ENCODE results near the gene ST3GAL3.
A peak's percentile ranks its signal among the peaks of the same experiment; 100 is the strongest.

The ST3GAL3 gene

GRCh38 chr1:43864111-43865045 lies 157.0 kb downstream of the ST3GAL3 start:
- Mint-ChIP-seq H3K4me1 (ENCODE audit: low read depth) (peaks cover 32% of the 10 kb centered on the region), H3K36me3 (ENCODE audit: low read depth) (peaks cover 8% of the 10 kb centered on the region), H3K27me3 (no peaks in the 10 kb centered on the region), H3K4me3 (no peak overlapping the region), H3K27ac (no peak overlapping the region), H3K9me3 (no peaks in the 10 kb centered on the region)
- DNase-seq = no peak

- no peak overlapping the region for H3K27ac Mint-ChIP-seq
- peaks cover 5% of the 10 kb centered on the region for H3K36me3 Mint-ChIP-seq (ENCODE audit: low read depth)
- H3K27me3 Mint-ChIP-seq = no peaks in the 10 kb centered on the region
- DNase-seq = no peak
- no peaks in the 10 kb centered on the region for H3K9me3 Mint-ChIP-seq
- H3K4me3 Mint-ChIP-seq = no peak overlapping the region
- peaks cover 32% of the 10 kb centered on the region for H3K4me1 Mint-ChIP-seq (ENCODE audit: low read depth)
These were observed 158.9 kb downstream of the ST3GAL3 start for GRCh38 chr1:43866201-43866600.

GRCh38 chr1:43867976-43868740 lies 160.8 kb downstream of the ST3GAL3 start:
- no peaks in the 10 kb centered on the region for H3K27me3 Mint-ChIP-seq
- H3K4me1 Mint-ChIP-seq (ENCODE audit: low read depth) = peaks cover 32% of the 10 kb centered on the region

GRCh38 chr1:43868741-43869067 lies 161.4 kb downstream of the ST3GAL3 start:
- Mint-ChIP-seq H3K27ac (no peak overlapping the region), H3K36me3 (ENCODE audit: low read depth) (no peaks in the 10 kb centered on the region), H3K9me3 (no peaks in the 10 kb centered on the region), H3K4me1 (ENCODE audit: low read depth) (peaks cover 32% of the 10 kb centered on the region), H3K4me3 (no peak overlapping the region), H3K27me3 (no peaks in the 10 kb centered on the region)
- no peak for DNase-seq

More at GRCh38 chr1:43867976-43868740, 160.8 kb downstream of the ST3GAL3 start:
- Mint-ChIP-seq H3K36me3 (ENCODE audit: low read depth) (no peaks in the 10 kb centered on the region), H3K27ac (peak overlapping the region; percentile 84), H3K9me3 (no peaks in the 10 kb centered on the region), H3K4me3 (no peak overlapping the region)
- no peak for DNase-seq

GRCh38 chr1:43870306-43870705 lies 163.0 kb downstream of the ST3GAL3 start:
- Mint-ChIP-seq H3K27ac (peak overlapping the region; percentile 23), H3K4me1 (ENCODE audit: low read depth) (peaks cover 21% of the 10 kb centered on the region), H3K4me3 (no peak overlapping the region), H3K27me3 (no peaks in the 10 kb centered on the region), H3K36me3 (ENCODE audit: low read depth) (no peaks in the 10 kb centered on the region), H3K9me3 (no peaks in the 10 kb centered on the region)
- no peak for DNase-seq

GRCh38 chr1:43871181-43871910 lies 164.0 kb downstream of the ST3GAL3 start:
- H3K27ac Mint-ChIP-seq = no peak overlapping the region
- H3K4me3 Mint-ChIP-seq = no peak overlapping the region
- peaks cover 13% of the 10 kb centered on the region for H3K4me1 Mint-ChIP-seq (ENCODE audit: low read depth)
- no peak for DNase-seq
- H3K27me3 Mint-ChIP-seq = no peaks in the 10 kb centered on the region
- H3K36me3 Mint-ChIP-seq (ENCODE audit: low read depth) = no peaks in the 10 kb centered on the region
- H3K9me3 Mint-ChIP-seq = no peaks in the 10 kb centered on the region

- H3K4me3 Mint-ChIP-seq = no peak overlapping the region
- no peaks in the 10 kb centered on the region for H3K27me3 Mint-ChIP-seq
- H3K9me3 Mint-ChIP-seq = no peaks in the 10 kb centered on the region
- peaks cover 12% of the 10 kb centered on the region for H3K4me1 Mint-ChIP-seq (ENCODE audit: low read depth)
- no peak overlapping the region for H3K27ac Mint-ChIP-seq
- no peaks in the 10 kb centered on the region for H3K36me3 Mint-ChIP-seq (ENCODE audit: low read depth)
- DNase-seq = no peak
These were observed 164.9 kb downstream of the ST3GAL3 start for GRCh38 chr1:43872280-43872679.

GRCh38 chr1:43873851-43874250 lies 166.5 kb downstream of the ST3GAL3 start:
- Mint-ChIP-seq H3K27ac (no peak overlapping the region), H3K4me1 (ENCODE audit: low read depth) (no peaks in the 10 kb centered on the region), H3K36me3 (ENCODE audit: low read depth) (no peaks in the 10 kb centered on the region), H3K4me3 (no peak overlapping the region), H3K27me3 (no peaks in the 10 kb centered on the region), H3K9me3 (no peaks in the 10 kb centered on the region)
- no peak for DNase-seq

GRCh38 chr1:43874716-43875115 lies 167.4 kb downstream of the ST3GAL3 start:
- Mint-ChIP-seq H3K27me3 (no peaks in the 10 kb centered on the region), H3K4me1 (ENCODE audit: low read depth) (no peaks in the 10 kb centered on the region), H3K36me3 (ENCODE audit: low read depth) (no peaks in the 10 kb centered on the region), H3K27ac (no peak overlapping the region), H3K9me3 (no peaks in the 10 kb centered on the region), H3K4me3 (no peak overlapping the region)
- no peak for DNase-seq

GRCh38 chr1:43875331-43875730 lies 168.0 kb downstream of the ST3GAL3 start:
- H3K4me1 Mint-ChIP-seq (ENCODE audit: low read depth) = no peaks in the 10 kb centered on the region
- no peak overlapping the region for H3K27ac Mint-ChIP-seq
- DNase-seq = no peak
- H3K36me3 Mint-ChIP-seq (ENCODE audit: low read depth) = no peaks in the 10 kb centered on the region
- no peak overlapping the region for H3K4me3 Mint-ChIP-seq
- H3K27me3 Mint-ChIP-seq = no peaks in the 10 kb centered on the region
- no peaks in the 10 kb centered on the region for H3K9me3 Mint-ChIP-seq

GRCh38 chr1:43877101-43877500 lies 169.8 kb downstream of the ST3GAL3 start:
- Mint-ChIP-seq H3K27me3 (no peaks in the 10 kb centered on the region), H3K27ac (no peak overlapping the region), H3K36me3 (ENCODE audit: low read depth) (no peaks in the 10 kb centered on the region), H3K4me3 (no peak overlapping the region), H3K9me3 (no peaks in the 10 kb centered on the region), H3K4me1 (ENCODE audit: low read depth) (no peaks in the 10 kb centered on the region)
- no peak for DNase-seq

- no peaks in the 10 kb centered on the region for H3K36me3 Mint-ChIP-seq (ENCODE audit: low read depth)
- no peak overlapping the region for H3K27ac Mint-ChIP-seq
- H3K27me3 Mint-ChIP-seq = no peaks in the 10 kb centered on the region
- DNase-seq = no peak
- no peak overlapping the region for H3K4me3 Mint-ChIP-seq
- no peaks in the 10 kb centered on the region for H3K4me1 Mint-ChIP-seq (ENCODE audit: low read depth)
- no peaks in the 10 kb centered on the region for H3K9me3 Mint-ChIP-seq
These were observed 171.1 kb downstream of the ST3GAL3 start for GRCh38 chr1:43878440-43878839.

- no peaks in the 10 kb centered on the region for H3K36me3 Mint-ChIP-seq (ENCODE audit: low read depth)
- no peaks in the 10 kb centered on the region for H3K4me1 Mint-ChIP-seq (ENCODE audit: low read depth)
- DNase-seq = no peak
- H3K27ac Mint-ChIP-seq = no peak overlapping the region
- no peaks in the 10 kb centered on the region for H3K9me3 Mint-ChIP-seq
- H3K27me3 Mint-ChIP-seq = no peaks in the 10 kb centered on the region
- no peak overlapping the region for H3K4me3 Mint-ChIP-seq
These were observed 171.5 kb downstream of the ST3GAL3 start for GRCh38 chr1:43878854-43879253.

- H3K36me3 Mint-ChIP-seq (ENCODE audit: low read depth) = no peaks in the 10 kb centered on the region
- no peak overlapping the region for H3K27ac Mint-ChIP-seq
- H3K4me3 Mint-ChIP-seq = no peak overlapping the region
- H3K27me3 Mint-ChIP-seq = no peaks in the 10 kb centered on the region
- no peaks in the 10 kb centered on the region for H3K9me3 Mint-ChIP-seq
- H3K4me1 Mint-ChIP-seq (ENCODE audit: low read depth) = no peaks in the 10 kb centered on the region
- DNase-seq = no peak
These were observed 172.1 kb downstream of the ST3GAL3 start for GRCh38 chr1:43879414-43879813.
